GM23338 (cell line): ENCODE data around the gene PLA2G4B. TPM values are rescaled to one million over a fixed set of nuclear protein-coding genes. Genes with fewer than 3 reads are reported as not detected.

ENCODE experiments used
- ATAC-seq: fragments of 200-7000 bp; cut with Tn5 transposase; 3 replicates; pipeline ENCODE4 v1.9.1; 2020
- DNase-seq: peaks from one replicate; pipeline ENCODE4 v3.0.0-alpha.2; 2015; ENCODE audit warnings: low spot score
- H2AFZ ChIP-seq: fragments of 200-600 bp; sonication (generic); 2 replicates; pipeline ENCODE4 v1.8.0; 2016; ENCODE audit warnings: antibody characterized with exemption, mild to moderate bottlenecking, moderate library complexity
- H3F3A ChIP-seq: fragments of 200-600 bp; sonication (generic); replicated peaks from 2 replicates; pipeline ENCODE4 v1.8.0; 2017; ENCODE audit warnings: antibody characterized with exemption, mixed run types, low read depth
- H3K27ac ChIP-seq: fragments of 200-600 bp; sonication (generic); 2 replicates; pipeline ENCODE4 v1.6.1; 2016; ENCODE audit warnings: low read depth
- H3K27me3 ChIP-seq: fragments of 200-600 bp; sonication (generic); 2 replicates; pipeline ENCODE4 v1.8.0; 2016; ENCODE audit warnings: mild to moderate bottlenecking, mixed run types, moderate library complexity; ENCODE audit not compliant: insufficient read depth
- H3K36me3 ChIP-seq: fragments of 200-600 bp; sonication (generic); 2 replicates; pipeline ENCODE4 v1.8.0; 2016; ENCODE audit warnings: mild to moderate bottlenecking; ENCODE audit not compliant: insufficient read depth
- H3K4me1 ChIP-seq: fragments of 200-600 bp; sonication (generic); 2 replicates; pipeline ENCODE4 v1.8.0; 2016; ENCODE audit warnings: mild to moderate bottlenecking, moderate library complexity; ENCODE audit not compliant: insufficient read depth
- H3K4me2 ChIP-seq: fragments of 200-600 bp; sonication (generic); 2 replicates; pipeline ENCODE4 v1.7.1; 2017; ENCODE audit warnings: mixed run types
- H3K4me3 ChIP-seq: fragments of 200-600 bp; sonication (generic); 2 replicates; pipeline ENCODE4 v1.6.1; 2016; ENCODE audit warnings: mixed run types
- H3K79me2 ChIP-seq: fragments of 200-600 bp; sonication (generic); replicated peaks from 2 replicates; pipeline ENCODE4 v1.8.0; 2017; ENCODE audit warnings: mild to moderate bottlenecking; ENCODE audit not compliant: insufficient read depth
- H3K9me2 ChIP-seq: fragments of 200-600 bp; sonication (generic); 2 replicates; pipeline ENCODE4 v1.8.0; 2017; ENCODE audit not compliant: insufficient read depth
- H4K20me1 ChIP-seq: fragments of 200-600 bp; sonication (generic); replicated peaks from 2 replicates; pipeline ENCODE4 v1.8.0; 2017; ENCODE audit warnings: mild to moderate bottlenecking; ENCODE audit not compliant: insufficient read depth
- H3K27ac Mint-ChIP-seq: 2 replicates; pipeline ENCODE4 v1.8.0; 2020; ENCODE audit warnings: inconsistent platforms, mild to moderate bottlenecking, moderate library complexity, mixed read lengths
- H3K27me3 Mint-ChIP-seq: 3 replicates; pipeline ENCODE4 v1.8.0; 2022; ENCODE audit warnings: low read depth, mild to moderate bottlenecking, moderate library complexity, mixed read lengths, inconsistent platforms; ENCODE audit not compliant: insufficient read depth, poor library complexity
- H3K36me3 Mint-ChIP-seq: 3 replicates; pipeline ENCODE4 v1.8.0; 2021; ENCODE audit warnings: low read depth, mild to moderate bottlenecking, inconsistent platforms, moderate library complexity, mixed read lengths
- H3K4me1 Mint-ChIP-seq: 3 replicates; pipeline ENCODE4 v1.8.0; 2020; ENCODE audit warnings: mild to moderate bottlenecking, inconsistent platforms, mixed read lengths
- H3K4me3 Mint-ChIP-seq: 3 replicates; pipeline ENCODE4 v1.8.0; 2021; ENCODE audit warnings: moderate library complexity, mild to moderate bottlenecking, inconsistent platforms, mixed read lengths
- H3K9me3 Mint-ChIP-seq: 3 replicates; pipeline ENCODE4 v1.8.0; 2020; ENCODE audit warnings: moderate library complexity, mild to moderate bottlenecking, inconsistent platforms, mixed read lengths
- CREB1 ChIP-seq: fragments of 250-450 bp; sonication (Bioruptor Pico); IDR thresholded peaks from 2 replicates; pipeline ENCODE4 v1.5.0; 2020; ENCODE audit warnings: low read depth, mild to moderate bottlenecking, moderate library complexity
- EZH2 ChIP-seq: fragments of 200-600 bp; sonication (generic); IDR thresholded peaks from one replicate; pipeline ENCODE4 v1.8.0; 2017; ENCODE audit warnings: antibody characterized with exemption, mild to moderate bottlenecking, low read depth; ENCODE audit not compliant: unreplicated experiment
- EZH2phosphoT487 ChIP-seq: fragments of 200-600 bp; sonication (generic); IDR thresholded peaks from one replicate; pipeline ENCODE4 v1.8.1; 2018; ENCODE audit warnings: antibody characterized with exemption; ENCODE audit not compliant: unreplicated experiment
- JUNB ChIP-seq: IDR thresholded peaks from one replicate; pipeline ENCODE4 v1.6.1; 2016; ENCODE audit warnings: antibody characterized with exemption; ENCODE audit not compliant: unreplicated experiment
- NANOG ChIP-seq: IDR thresholded peaks from 2 replicates; pipeline ENCODE4 v1.6.1; 2016; ENCODE audit warnings: antibody characterized with exemption, borderline replicate concordance
- POLR2AphosphoS5 ChIP-seq: IDR thresholded peaks from 2 replicates; pipeline ENCODE4 v1.6.1; 2016; ENCODE audit warnings: antibody characterized with exemption, low read depth
- STAT1 ChIP-seq: IDR thresholded peaks from one replicate; pipeline ENCODE4 v1.6.1; 2016; ENCODE audit warnings: antibody characterized with exemption; ENCODE audit not compliant: unreplicated experiment
- ZNF114 ChIP-seq: fragments of 250-450 bp; sonication (Bioruptor Pico); IDR thresholded peaks from 2 replicates; pipeline ENCODE4 v1.5.0; 2020; ENCODE audit warnings: mild to moderate bottlenecking, moderate library complexity
- polyA plus RNA-seq: library from polyadenylated mRNA; unstranded; fragments of >200 nt; fragmentation: Nextera tagmentation; extraction: Ambion mirVana; gene quantifications from 2 replicates; pipeline ENCODE4 v1.2.1, GENCODE V29; 2016
- total RNA-seq: library from RNA; depleted of rRNA; stranded (reverse); fragments of >200 nt; shearing (Covaris generic); gene quantifications from 2 replicates; pipeline ENCODE4 v1.2.3, GENCODE V29; 2014
- TF ChIP-seq, protein P1 (sequence below): IDR thresholded peaks from one replicate; pipeline ENCODE4 v1.6.1; 2018; ENCODE audit warnings: antibody characterized with exemption; ENCODE audit not compliant: unreplicated experiment
- TF ChIP-seq, protein P2 (sequence below): fragments of 250-450 bp; sonication (Bioruptor Pico); IDR thresholded peaks from 2 replicates; pipeline ENCODE4 v1.5.0; 2020; ENCODE audit warnings: mild to moderate bottlenecking, moderate library complexity
- TF ChIP-seq, protein P3 (sequence below): IDR thresholded peaks from 2 replicates; pipeline ENCODE4 v1.6.1; 2016; ENCODE audit warnings: antibody characterized with exemption

Gene PLA2G4B
- total and polyA plus RNA-seq, 2 experiments from 2014 or later: 4.4 to 9.6 TPM

DNA sequence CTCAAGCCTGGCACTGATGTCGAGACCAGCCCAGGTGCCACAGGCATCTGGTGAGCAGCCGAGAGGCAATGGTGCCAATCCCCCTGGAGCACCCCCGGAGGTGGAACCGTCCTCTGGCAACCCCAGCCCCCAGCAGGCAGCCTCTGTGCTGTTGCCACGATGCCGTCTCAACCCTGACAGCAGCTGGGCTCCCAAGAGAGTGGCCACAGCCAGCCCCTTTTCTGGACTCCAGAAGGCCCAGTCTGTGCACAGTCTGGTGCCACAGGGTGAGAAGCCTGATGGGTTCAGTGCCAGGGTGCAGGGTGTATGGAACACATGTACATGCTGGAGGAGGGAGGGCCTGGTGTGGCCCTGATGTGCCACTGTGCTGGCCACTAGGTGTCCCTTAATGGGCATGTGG, 15.7 kb upstream of the PLA2G4B start (continued):
- TF ChIP-seq, protein P1, sequence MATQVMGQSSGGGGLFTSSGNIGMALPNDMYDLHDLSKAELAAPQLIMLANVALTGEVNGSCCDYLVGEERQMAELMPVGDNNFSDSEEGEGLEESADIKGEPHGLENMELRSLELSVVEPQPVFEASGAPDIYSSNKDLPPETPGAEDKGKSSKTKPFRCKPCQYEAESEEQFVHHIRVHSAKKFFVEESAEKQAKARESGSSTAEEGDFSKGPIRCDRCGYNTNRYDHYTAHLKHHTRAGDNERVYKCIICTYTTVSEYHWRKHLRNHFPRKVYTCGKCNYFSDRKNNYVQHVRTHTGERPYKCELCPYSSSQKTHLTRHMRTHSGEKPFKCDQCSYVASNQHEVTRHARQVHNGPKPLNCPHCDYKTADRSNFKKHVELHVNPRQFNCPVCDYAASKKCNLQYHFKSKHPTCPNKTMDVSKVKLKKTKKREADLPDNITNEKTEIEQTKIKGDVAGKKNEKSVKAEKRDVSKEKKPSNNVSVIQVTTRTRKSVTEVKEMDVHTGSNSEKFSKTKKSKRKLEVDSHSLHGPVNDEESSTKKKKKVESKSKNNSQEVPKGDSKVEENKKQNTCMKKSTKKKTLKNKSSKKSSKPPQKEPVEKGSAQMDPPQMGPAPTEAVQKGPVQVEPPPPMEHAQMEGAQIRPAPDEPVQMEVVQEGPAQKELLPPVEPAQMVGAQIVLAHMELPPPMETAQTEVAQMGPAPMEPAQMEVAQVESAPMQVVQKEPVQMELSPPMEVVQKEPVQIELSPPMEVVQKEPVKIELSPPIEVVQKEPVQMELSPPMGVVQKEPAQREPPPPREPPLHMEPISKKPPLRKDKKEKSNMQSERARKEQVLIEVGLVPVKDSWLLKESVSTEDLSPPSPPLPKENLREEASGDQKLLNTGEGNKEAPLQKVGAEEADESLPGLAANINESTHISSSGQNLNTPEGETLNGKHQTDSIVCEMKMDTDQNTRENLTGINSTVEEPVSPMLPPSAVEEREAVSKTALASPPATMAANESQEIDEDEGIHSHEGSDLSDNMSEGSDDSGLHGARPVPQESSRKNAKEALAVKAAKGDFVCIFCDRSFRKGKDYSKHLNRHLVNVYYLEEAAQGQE: no peak

DNA sequence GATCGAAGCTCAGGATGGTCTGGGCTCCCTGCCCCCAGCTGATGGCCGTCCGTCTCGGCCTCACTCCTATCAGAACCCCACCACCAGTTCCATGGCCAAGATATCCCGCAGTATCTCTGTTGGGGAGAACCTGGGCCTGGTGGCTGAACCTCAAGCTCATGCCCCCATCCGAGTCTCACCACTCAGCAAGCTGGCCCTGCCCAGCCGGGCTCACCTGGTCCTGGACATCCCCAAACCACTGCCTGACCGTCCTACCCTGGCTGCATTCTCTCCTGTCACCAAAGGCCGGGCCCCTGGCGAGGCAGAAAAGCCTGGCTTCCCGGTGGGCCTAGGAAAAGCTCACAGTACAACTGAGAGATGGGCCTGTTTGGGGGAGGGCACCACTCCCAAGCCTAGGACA, 15.1 kb upstream of the PLA2G4B start:
- no peak for DNase-seq
- Histone ChIP-seq H3K9me2 (no peaks in the 10 kb centered on the region), H3K4me2 (no peak overlapping the region), H3K79me2 (0 out of 2 replicates have a peak, but pooled peaks cover under 1% of the 10 kb centered on the region), H3F3A (no peaks in the 10 kb centered on the region), H4K20me1 (no peaks in the 10 kb centered on the region), H2AFZ (no peak overlapping the region), H3K36me3 (no peaks in the 10 kb centered on the region; the same call in 1 of the 2 replicates), H3K27ac (no peak overlapping the region), H3K4me1 (peaks cover under 1% of the 10 kb centered on the region; the same call in 1 of the 2 replicates), H3K27me3 (0 out of 2 replicates have a peak, but pooled peaks cover under 1% of the 10 kb centered on the region), H3K4me3 (no peak overlapping the region)
- H3K27ac Mint-ChIP-seq: no peak overlapping the region
- H3K4me3 Mint-ChIP-seq: no peak overlapping the region
- ATAC-seq: no peak
- H3K9me3 Mint-ChIP-seq: no peaks in the 10 kb centered on the region
- H3K36me3 Mint-ChIP-seq: no peaks in the 10 kb centered on the region; the same call in 2 of the 3 replicates
- H3K27me3 Mint-ChIP-seq: peaks cover 9% of the 10 kb centered on the region
- peaks cover 3% of the 10 kb centered on the region for H3K4me1 Mint-ChIP-seq
- TF ChIP-seq POLR2AphosphoS5 (no peak), NANOG (no peak), ZNF114 (CRISPR knock-in tag) (no peak), CREB1 (no peak), EZH2phosphoT487 (no peak), EZH2 (no peak), STAT1 (no peak), JUNB (no peak)
- TF ChIP-seq, protein P1: no peak
- TF ChIP-seq, protein P2, sequence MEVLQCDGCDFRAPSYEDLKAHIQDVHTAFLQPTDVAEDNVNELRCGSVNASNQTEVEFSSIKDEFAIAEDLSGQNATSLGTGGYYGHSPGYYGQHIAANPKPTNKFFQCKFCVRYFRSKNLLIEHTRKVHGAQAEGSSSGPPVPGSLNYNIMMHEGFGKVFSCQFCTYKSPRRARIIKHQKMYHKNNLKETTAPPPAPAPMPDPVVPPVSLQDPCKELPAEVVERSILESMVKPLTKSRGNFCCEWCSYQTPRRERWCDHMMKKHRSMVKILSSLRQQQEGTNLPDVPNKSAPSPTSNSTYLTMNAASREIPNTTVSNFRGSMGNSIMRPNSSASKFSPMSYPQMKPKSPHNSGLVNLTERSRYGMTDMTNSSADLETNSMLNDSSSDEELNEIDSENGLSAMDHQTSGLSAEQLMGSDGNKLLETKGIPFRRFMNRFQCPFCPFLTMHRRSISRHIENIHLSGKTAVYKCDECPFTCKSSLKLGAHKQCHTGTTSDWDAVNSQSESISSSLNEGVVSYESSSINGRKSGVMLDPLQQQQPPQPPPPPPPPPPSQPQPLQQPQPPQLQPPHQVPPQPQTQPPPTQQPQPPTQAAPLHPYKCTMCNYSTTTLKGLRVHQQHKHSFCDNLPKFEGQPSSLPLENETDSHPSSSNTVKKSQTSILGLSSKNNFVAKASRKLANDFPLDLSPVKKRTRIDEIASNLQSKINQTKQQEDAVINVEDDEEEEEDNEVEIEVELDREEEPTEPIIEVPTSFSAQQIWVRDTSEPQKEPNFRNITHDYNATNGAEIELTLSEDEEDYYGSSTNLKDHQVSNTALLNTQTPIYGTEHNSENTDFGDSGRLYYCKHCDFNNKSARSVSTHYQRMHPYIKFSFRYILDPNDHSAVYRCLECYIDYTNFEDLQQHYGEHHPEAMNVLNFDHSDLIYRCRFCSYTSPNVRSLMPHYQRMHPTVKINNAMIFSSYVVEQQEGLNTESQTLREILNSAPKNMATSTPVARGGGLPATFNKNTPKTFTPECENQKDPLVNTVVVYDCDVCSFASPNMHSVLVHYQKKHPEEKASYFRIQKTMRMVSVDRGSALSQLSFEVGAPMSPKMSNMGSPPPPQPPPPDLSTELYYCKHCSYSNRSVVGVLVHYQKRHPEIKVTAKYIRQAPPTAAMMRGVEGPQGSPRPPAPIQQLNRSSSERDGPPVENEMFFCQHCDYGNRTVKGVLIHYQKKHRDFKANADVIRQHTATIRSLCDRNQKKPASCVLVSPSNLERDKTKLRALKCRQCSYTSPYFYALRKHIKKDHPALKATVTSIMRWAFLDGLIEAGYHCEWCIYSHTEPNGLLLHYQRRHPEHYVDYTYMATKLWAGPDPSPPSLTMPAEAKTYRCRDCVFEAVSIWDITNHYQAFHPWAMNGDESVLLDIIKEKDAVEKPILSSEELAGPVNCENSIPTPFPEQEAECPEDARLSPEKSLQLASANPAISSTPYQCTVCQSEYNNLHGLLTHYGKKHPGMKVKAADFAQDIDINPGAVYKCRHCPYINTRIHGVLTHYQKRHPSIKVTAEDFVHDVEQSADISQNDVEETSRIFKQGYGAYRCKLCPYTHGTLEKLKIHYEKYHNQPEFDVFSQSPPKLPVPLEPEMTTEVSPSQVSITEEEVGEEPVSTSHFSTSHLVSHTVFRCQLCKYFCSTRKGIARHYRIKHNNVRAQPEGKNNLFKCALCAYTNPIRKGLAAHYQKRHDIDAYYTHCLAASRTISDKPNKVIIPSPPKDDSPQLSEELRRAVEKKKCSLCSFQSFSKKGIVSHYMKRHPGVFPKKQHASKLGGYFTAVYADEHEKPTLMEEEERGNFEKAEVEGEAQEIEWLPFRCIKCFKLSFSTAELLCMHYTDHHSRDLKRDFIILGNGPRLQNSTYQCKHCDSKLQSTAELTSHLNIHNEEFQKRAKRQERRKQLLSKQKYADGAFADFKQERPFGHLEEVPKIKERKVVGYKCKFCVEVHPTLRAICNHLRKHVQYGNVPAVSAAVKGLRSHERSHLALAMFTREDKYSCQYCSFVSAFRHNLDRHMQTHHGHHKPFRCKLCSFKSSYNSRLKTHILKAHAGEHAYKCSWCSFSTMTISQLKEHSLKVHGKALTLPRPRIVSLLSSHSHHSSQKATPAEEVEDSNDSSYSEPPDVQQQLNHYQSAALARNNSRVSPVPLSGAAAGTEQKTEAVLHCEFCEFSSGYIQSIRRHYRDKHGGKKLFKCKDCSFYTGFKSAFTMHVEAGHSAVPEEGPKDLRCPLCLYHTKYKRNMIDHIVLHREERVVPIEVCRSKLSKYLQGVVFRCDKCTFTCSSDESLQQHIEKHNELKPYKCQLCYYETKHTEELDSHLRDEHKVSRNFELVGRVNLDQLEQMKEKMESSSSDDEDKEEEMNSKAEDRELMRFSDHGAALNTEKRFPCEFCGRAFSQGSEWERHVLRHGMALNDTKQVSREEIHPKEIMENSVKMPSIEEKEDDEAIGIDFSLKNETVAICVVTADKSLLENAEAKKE (CRISPR knock-in tag): no peak
- TF ChIP-seq, protein P3, sequence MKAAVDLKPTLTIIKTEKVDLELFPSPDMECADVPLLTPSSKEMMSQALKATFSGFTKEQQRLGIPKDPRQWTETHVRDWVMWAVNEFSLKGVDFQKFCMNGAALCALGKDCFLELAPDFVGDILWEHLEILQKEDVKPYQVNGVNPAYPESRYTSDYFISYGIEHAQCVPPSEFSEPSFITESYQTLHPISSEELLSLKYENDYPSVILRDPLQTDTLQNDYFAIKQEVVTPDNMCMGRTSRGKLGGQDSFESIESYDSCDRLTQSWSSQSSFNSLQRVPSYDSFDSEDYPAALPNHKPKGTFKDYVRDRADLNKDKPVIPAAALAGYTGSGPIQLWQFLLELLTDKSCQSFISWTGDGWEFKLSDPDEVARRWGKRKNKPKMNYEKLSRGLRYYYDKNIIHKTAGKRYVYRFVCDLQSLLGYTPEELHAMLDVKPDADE: no peak
